Measurements from ENCODE around the gene RAB35.

DNA sequence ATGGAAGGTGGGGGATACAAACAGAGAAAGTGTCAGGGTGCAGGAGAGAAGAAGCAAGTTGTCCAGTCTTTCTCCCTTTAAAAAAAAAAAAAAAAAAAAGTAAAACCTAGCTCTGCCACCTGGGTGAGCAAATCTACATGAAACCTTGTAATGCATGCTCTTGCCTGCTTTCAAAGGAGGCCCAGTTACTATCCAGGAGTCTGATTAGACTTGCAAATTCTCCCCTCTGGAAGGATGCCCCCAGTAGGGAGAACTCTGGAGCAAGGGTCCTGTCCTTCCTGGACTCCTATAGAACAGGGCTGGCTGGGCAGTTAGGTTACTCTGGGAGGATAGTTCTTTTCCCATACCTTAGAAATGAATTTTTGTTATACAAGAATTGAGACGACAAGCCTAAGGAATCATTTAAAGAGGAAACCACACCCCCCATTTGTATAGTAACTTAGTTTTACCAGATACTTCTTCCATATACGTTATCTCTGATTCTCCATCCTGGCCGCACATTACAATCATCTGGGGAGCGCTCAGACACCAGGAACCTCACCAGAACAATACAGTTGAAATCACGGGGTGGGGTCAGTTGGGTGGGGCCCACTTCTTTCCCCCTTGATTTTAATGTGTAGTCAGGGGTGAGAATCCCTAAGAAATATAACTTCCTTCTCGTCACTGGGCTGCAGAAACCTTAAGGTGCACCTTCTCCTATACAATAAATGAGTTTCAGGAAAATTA lies 30.5 kb downstream of the RAB35 start:
- no peak for TF ChIP-seq FOXP2 (optimal IDR thresholded peaks at IDR 0.05; ENCODE audit: borderline replicate concordance, extremely low read depth, extremely low read length, insufficient read depth)
- no peak for TF ChIP-seq POLR2AphosphoS5 (IDR thresholded peaks at IDR 0.05; ENCODE audit: low read depth, low read length)

Measured in PFSK-1 (cell line).